ENCODE measurements around the gene APOBEC3A.
A peak's percentile ranks its signal among the peaks of the same experiment; 100 is the strongest.
"Not testable (repeated sequence)": the region's sequence is repeated elsewhere in the genome, so short reads cannot be mapped to it uniquely, and the experiment has no call there.

Gene APOBEC3A

GRCh38 chr22:38940811-38941384 lies 16.5 kb upstream of the APOBEC3A start:
- DNase-seq (ENCODE audit: low spot score): no peak
- in situ Hi-C loops (cut with MboI; ENCODE audit: low sequenced_read_pairs, unreplicated experiment): no loop called here
- TF ChIP-seq CTCF (IDR thresholded peaks at IDR 0.05; ENCODE audit: borderline replicate concordance, control extremely low read depth, extremely low read depth, insufficient read depth, missing control alignments): no peak

GRCh38 chr22:38941488-38941987 lies 15.9 kb upstream of the APOBEC3A start:
- in situ Hi-C loops (cut with MboI; ENCODE audit: low sequenced_read_pairs, unreplicated experiment): no loop called here
- no peak for TF ChIP-seq CTCF (IDR thresholded peaks at IDR 0.05; ENCODE audit: borderline replicate concordance, control extremely low read depth, extremely low read depth, insufficient read depth, missing control alignments)
- peak; percentile 74 for DNase-seq (ENCODE audit: low spot score)

GRCh38 chr22:38942702-38943101 lies 14.7 kb upstream of the APOBEC3A start:
- no peak for DNase-seq (ENCODE audit: low spot score)
- no peak for TF ChIP-seq CTCF (IDR thresholded peaks at IDR 0.05; ENCODE audit: borderline replicate concordance, control extremely low read depth, extremely low read depth, insufficient read depth, missing control alignments)
- in situ Hi-C loops (cut with MboI; ENCODE audit: low sequenced_read_pairs, unreplicated experiment): no loop called here

- no peak for TF ChIP-seq CTCF (IDR thresholded peaks at IDR 0.05; ENCODE audit: borderline replicate concordance, control extremely low read depth, extremely low read depth, insufficient read depth, missing control alignments)
- in situ Hi-C loops (cut with MboI; ENCODE audit: low sequenced_read_pairs, unreplicated experiment): no loop called here
- no peak for DNase-seq (ENCODE audit: low spot score)
Measured at GRCh38 chr22:38943201-38943600, 14.2 kb upstream of the APOBEC3A start.

GRCh38 chr22:38943882-38944281 lies 13.5 kb upstream of the APOBEC3A start:
- TF ChIP-seq CTCF (IDR thresholded peaks at IDR 0.05; ENCODE audit: borderline replicate concordance, control extremely low read depth, extremely low read depth, insufficient read depth, missing control alignments): no peak
- no peak for DNase-seq (ENCODE audit: low spot score)
- in situ Hi-C loops (cut with MboI; ENCODE audit: low sequenced_read_pairs, unreplicated experiment): no loop called here

GRCh38 chr22:38944653-38945052 lies 12.8 kb upstream of the APOBEC3A start:
- in situ Hi-C loops (cut with MboI; ENCODE audit: low sequenced_read_pairs, unreplicated experiment): no loop called here
- no peak for TF ChIP-seq CTCF (IDR thresholded peaks at IDR 0.05; ENCODE audit: borderline replicate concordance, control extremely low read depth, extremely low read depth, insufficient read depth, missing control alignments)
- no peak for DNase-seq (ENCODE audit: low spot score)

- DNase-seq (ENCODE audit: low spot score); in situ Hi-C loops (cut with MboI; ENCODE audit: low sequenced_read_pairs, unreplicated experiment): not testable (repeated sequence)
Measured at GRCh38 chr22:38945706-38946338, 11.6 kb upstream of the APOBEC3A start.

All from GM13976 (cell line).